GM13976 (cell line): ENCODE data around the gene COPS9.

Experiments
- DNase-seq: peaks from one replicate; pipeline ENCODE4 v3.0.0; 2012; ENCODE audit warnings: low spot score
- CTCF ChIP-seq: IDR thresholded peaks from 2 replicates; pipeline ENCODE4 v1.5.1; 2012; ENCODE audit warnings: borderline replicate concordance, mild to moderate bottlenecking; ENCODE audit not compliant: insufficient read depth; ENCODE audit errors: extremely low read depth, missing control alignments, control extremely low read depth
- in situ Hi-C: fragments of 300-500 bp; cut with MboI; formaldehyde crosslinking; loops from one replicate; pipeline ENCODE4 v1.12.0; 2022; ENCODE audit warnings: low sequenced_read_pairs, mixed read lengths, inconsistent platforms; ENCODE audit not compliant: unreplicated experiment

Gene COPS9

GRCh38 chr2:240127191-240127750, 8.8 kb downstream of the COPS9 start:
- in situ Hi-C loops: no loop called here
- no peak for DNase-seq
- no peak for TF ChIP-seq CTCF

GRCh38 chr2:240126731-240127130, 9.4 kb downstream of the COPS9 start:
- in situ Hi-C loops: no loop called here
- DNase-seq: no peak
- TF ChIP-seq CTCF: no peak

- in situ Hi-C loops: no loop called here
- no peak for TF ChIP-seq CTCF
- DNase-seq: no peak
These were observed 10.4 kb downstream of the COPS9 start for GRCh38 chr2:240125742-240126141.

GRCh38 chr2:240124651-240125030, 11.5 kb downstream of the COPS9 start:
- DNase-seq: peak; percentile 14
- no peak for TF ChIP-seq CTCF
- in situ Hi-C loops: no loop called here

GRCh38 chr2:240123821-240124650, 12.1 kb downstream of the COPS9 start:
- in situ Hi-C loops: no loop called here
- no peak for DNase-seq
- no peak for TF ChIP-seq CTCF

- TF ChIP-seq CTCF: no peak
- in situ Hi-C loops: no loop called here
- no peak for DNase-seq
These were observed 14.4 kb downstream of the COPS9 start for GRCh38 chr2:240121675-240122074.
